ENCODE results near the gene TEX264. TPM values are rescaled to one million over a fixed set of nuclear protein-coding genes. Genes with fewer than 3 reads are reported as not detected.

The TEX264 gene
- total RNA-seq, 2 donors from 2014 or later, result 27.3 to 50.9 TPM

GRCh38 chr3:51715231-51715976 is 44.4 kb downstream of the TEX264 start:
- Histone ChIP-seq H3K27ac (no peak overlapping the region), H3K4me3 (no peak overlapping the region), H3K27me3 (replicated peaks; ENCODE audit: insufficient read depth) (no peaks in the 10 kb centered on the region), H3K36me3 (no peaks in the 10 kb centered on the region), H3K4me1 (ENCODE audit: control insufficient read depth in 1 of 2, low read depth in 2 of 2) (no peaks in the 10 kb centered on the region), H3K9me3 (no peaks in the 10 kb centered on the region)
- ATAC-seq (ENCODE audit: insufficient number of reproducible peaks, low FRiP score, low read depth), result no peak
- TF ChIP-seq, protein P1, sequence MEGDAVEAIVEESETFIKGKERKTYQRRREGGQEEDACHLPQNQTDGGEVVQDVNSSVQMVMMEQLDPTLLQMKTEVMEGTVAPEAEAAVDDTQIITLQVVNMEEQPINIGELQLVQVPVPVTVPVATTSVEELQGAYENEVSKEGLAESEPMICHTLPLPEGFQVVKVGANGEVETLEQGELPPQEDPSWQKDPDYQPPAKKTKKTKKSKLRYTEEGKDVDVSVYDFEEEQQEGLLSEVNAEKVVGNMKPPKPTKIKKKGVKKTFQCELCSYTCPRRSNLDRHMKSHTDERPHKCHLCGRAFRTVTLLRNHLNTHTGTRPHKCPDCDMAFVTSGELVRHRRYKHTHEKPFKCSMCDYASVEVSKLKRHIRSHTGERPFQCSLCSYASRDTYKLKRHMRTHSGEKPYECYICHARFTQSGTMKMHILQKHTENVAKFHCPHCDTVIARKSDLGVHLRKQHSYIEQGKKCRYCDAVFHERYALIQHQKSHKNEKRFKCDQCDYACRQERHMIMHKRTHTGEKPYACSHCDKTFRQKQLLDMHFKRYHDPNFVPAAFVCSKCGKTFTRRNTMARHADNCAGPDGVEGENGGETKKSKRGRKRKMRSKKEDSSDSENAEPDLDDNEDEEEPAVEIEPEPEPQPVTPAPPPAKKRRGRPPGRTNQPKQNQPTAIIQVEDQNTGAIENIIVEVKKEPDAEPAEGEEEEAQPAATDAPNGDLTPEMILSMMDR (IDR thresholded peaks at IDR 0.05), result no peak
- no peak for DNase-seq (ENCODE audit: low spot score)

GRCh38 chr3:51715977-51716294 is 44.9 kb downstream of the TEX264 start:
- Histone ChIP-seq H3K9me3 (no peaks in the 10 kb centered on the region), H3K4me1 (ENCODE audit: control insufficient read depth in 1 of 2, low read depth in 2 of 2) (no peaks in the 10 kb centered on the region), H3K36me3 (no peaks in the 10 kb centered on the region), H3K4me3 (no peak overlapping the region), H3K27me3 (replicated peaks; ENCODE audit: insufficient read depth) (no peaks in the 10 kb centered on the region), H3K27ac (no peak overlapping the region)
- no peak for DNase-seq (ENCODE audit: low spot score)
- no peak for ATAC-seq (ENCODE audit: insufficient number of reproducible peaks, low FRiP score, low read depth)
- TF ChIP-seq, protein P1 (IDR thresholded peaks at IDR 0.05), result no peak

GRCh38 chr3:51716805-51717204 is 45.8 kb downstream of the TEX264 start:
- Histone ChIP-seq H3K27me3 (replicated peaks; ENCODE audit: insufficient read depth) (no peaks in the 10 kb centered on the region), H3K36me3 (no peaks in the 10 kb centered on the region), H3K4me1 (ENCODE audit: control insufficient read depth in 1 of 2, low read depth in 2 of 2) (no peaks in the 10 kb centered on the region), H3K4me3 (no peak overlapping the region), H3K27ac (no peak overlapping the region), H3K9me3 (no peaks in the 10 kb centered on the region)
- ATAC-seq (ENCODE audit: insufficient number of reproducible peaks, low FRiP score, low read depth) (no peak), DNase-seq (ENCODE audit: low spot score) (no peak)
- TF ChIP-seq, protein P1 (IDR thresholded peaks at IDR 0.05), result no peak

GRCh38 chr3:51717446-51717845 is 46.4 kb downstream of the TEX264 start:
- H3K27ac ChIP-seq, result no peak overlapping the region
- H3K27me3 ChIP-seq (replicated peaks; ENCODE audit: insufficient read depth), result no peaks in the 10 kb centered on the region
- no peak for DNase-seq (ENCODE audit: low spot score)
- no peaks in the 10 kb centered on the region for H3K9me3 ChIP-seq
- H3K4me1 ChIP-seq (ENCODE audit: control insufficient read depth in 1 of 2, low read depth in 2 of 2), result no peaks in the 10 kb centered on the region
- no peaks in the 10 kb centered on the region for H3K36me3 ChIP-seq
- H3K4me3 ChIP-seq, result no peak overlapping the region
- TF ChIP-seq, protein P1 (IDR thresholded peaks at IDR 0.05), result no peak
- ATAC-seq (ENCODE audit: insufficient number of reproducible peaks, low FRiP score, low read depth), result no peak

GRCh38 chr3:51717947-51718346 is 46.9 kb downstream of the TEX264 start:
- DNase-seq (ENCODE audit: low spot score) (no peak), ATAC-seq (ENCODE audit: insufficient number of reproducible peaks, low FRiP score, low read depth) (no peak)
- no peaks in the 10 kb centered on the region for H3K27me3 ChIP-seq (replicated peaks; ENCODE audit: insufficient read depth)
- no peaks in the 10 kb centered on the region for H3K9me3 ChIP-seq
- H3K4me3 ChIP-seq, result no peak overlapping the region
- H3K36me3 ChIP-seq, result no peaks in the 10 kb centered on the region
- TF ChIP-seq, protein P1 (IDR thresholded peaks at IDR 0.05), result no peak
- no peak overlapping the region for H3K27ac ChIP-seq
- no peaks in the 10 kb centered on the region for H3K4me1 ChIP-seq (ENCODE audit: control insufficient read depth in 1 of 2, low read depth in 2 of 2)

Data from thoracic aorta (tissue), 2 donors.